ENCODE measurements around the gene CITED4. TPM values are rescaled to one million over a fixed set of nuclear protein-coding genes. Genes with fewer than 3 reads are reported as not detected.

The CITED4 gene
- total RNA-seq, 2 experiments from 2014 or later: 2.0 TPM; not detected in 1

DNA sequence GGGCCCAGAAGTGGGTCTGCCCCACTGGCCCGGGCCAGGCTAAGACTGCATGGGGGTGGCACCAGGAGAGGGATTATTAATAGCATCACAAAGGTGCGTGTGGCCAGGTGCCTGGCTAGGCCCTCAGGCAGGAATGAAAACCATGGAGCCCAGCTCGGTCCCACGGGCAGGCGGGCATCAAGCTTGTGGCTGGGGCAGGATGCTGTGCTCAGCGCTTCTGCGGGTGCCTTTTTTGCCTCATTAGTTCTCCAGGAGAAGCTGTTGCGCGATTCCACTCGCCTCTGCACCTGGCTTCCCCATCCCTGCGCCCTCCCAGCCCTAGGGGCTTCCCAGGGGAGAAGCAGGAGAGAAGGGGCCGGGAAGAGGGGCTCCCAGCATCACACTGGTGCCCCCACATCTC is 39.3 kb downstream of the CITED4 start:
- no peak overlapping the region for H2AFZ ChIP-seq (ENCODE audit: low read length)
- H3K9me3 ChIP-seq (ENCODE audit: low read length): no peaks in the 10 kb centered on the region
- intact Hi-C loops (cut with micrococcal nuclease; ENCODE audit: unreplicated experiment): no loop called here
- CTCF ChIA-PET (ENCODE audit: unreplicated experiment): no interaction called here
- H3K36me3 ChIP-seq (ENCODE audit: insufficient read depth, low read length): no peaks in the 10 kb centered on the region
- H3K4me2 ChIP-seq (ENCODE audit: low read length): no peak overlapping the region
- H3K4me3 ChIP-seq (ENCODE audit: low read depth, low read length, poor library complexity, severe bottlenecking): no peak overlapping the region
- no peak for TF ChIP-seq EZH2phosphoT487 (IDR thresholded peaks at IDR 0.05; ENCODE audit: borderline replicate concordance, low read depth, low read length)
- TF ChIP-seq, protein P1, sequence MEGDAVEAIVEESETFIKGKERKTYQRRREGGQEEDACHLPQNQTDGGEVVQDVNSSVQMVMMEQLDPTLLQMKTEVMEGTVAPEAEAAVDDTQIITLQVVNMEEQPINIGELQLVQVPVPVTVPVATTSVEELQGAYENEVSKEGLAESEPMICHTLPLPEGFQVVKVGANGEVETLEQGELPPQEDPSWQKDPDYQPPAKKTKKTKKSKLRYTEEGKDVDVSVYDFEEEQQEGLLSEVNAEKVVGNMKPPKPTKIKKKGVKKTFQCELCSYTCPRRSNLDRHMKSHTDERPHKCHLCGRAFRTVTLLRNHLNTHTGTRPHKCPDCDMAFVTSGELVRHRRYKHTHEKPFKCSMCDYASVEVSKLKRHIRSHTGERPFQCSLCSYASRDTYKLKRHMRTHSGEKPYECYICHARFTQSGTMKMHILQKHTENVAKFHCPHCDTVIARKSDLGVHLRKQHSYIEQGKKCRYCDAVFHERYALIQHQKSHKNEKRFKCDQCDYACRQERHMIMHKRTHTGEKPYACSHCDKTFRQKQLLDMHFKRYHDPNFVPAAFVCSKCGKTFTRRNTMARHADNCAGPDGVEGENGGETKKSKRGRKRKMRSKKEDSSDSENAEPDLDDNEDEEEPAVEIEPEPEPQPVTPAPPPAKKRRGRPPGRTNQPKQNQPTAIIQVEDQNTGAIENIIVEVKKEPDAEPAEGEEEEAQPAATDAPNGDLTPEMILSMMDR (conservative IDR thresholded peaks at IDR 0.05; ENCODE audit: low read length): no peak
- BruUV-seq (replicated peaks): no TSS peak
- H4K20me1 ChIP-seq (ENCODE audit: insufficient read depth, low read length): no peaks in the 10 kb centered on the region
- H3K9me2 ChIP-seq (ENCODE audit: insufficient read depth, low read length): no peaks in the 10 kb centered on the region
- no peak for DNase-seq (ENCODE audit: low spot score)
- H3K79me2 ChIP-seq (ENCODE audit: insufficient read depth, low read depth, low read length): no peaks in the 10 kb centered on the region
- peaks cover 13% of the 10 kb centered on the region for H3K4me1 ChIP-seq (ENCODE audit: insufficient read depth, low read length, poor library complexity, severe bottlenecking)
- no peak overlapping the region for H3K27ac ChIP-seq (ENCODE audit: low read depth, low read length, poor library complexity, severe bottlenecking)
- POLR2A ChIA-PET: interaction anchor here (0.7 kb wide), 1 partner anchor 130 kb away, joined by 3 read pairs; no protein-coding TSS in a partner anchor

DNA sequence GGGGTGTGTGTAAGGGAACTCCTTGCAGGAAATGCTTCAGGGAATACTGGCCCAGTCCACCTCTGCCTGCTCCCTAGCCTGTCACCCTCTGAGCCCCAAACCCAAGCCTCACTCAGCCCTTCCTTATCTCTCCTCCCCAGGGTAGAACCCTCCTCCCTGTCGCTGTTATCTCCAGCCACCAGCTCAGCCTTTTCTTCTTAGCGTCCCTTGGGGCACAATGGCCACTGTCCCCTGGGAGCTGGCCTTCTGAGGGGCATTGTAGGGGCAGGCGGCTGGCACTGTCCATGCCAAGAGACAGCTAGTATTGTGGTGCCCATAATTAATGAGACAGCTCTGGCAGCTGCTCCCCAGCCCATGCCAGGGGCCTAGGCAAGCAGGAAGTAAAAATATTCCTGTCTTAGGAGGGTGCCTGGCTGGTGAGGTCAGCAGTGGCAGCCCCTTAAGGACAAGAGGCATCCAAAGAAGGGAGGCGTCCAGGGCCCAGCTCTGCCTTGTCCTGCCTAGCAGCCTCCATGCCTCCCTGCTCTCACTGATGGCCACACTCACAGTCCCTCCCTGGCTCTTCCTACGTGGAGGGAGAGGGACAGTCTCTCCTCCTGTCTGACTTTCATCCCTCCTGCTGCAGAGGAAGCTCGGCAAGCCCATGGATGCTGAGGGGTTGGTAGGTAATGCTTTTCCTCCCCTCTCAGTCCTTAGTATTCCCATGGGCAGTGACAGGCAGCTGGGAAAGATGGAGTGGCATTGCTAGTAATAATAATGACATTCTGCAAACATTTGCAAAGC is 41.1 kb downstream of the CITED4 start:
- no peak overlapping the region for H3K4me3 ChIP-seq (ENCODE audit: low read depth, low read length, poor library complexity, severe bottlenecking)
- intact Hi-C loops (cut with micrococcal nuclease; ENCODE audit: unreplicated experiment): no loop called here
- no peak overlapping the region for H2AFZ ChIP-seq (ENCODE audit: low read length)
- POLR2A ChIA-PET: interaction anchor here (0.6 to 1.1 kb wide), 3 partner anchors 26 to 1241 kb away, joined by 3 to 5 read pairs (median 4); no protein-coding TSS in a partner anchor
- no TSS peak for BruUV-seq (replicated peaks)
- H3K4me1 ChIP-seq (ENCODE audit: insufficient read depth, low read length, poor library complexity, severe bottlenecking): peaks cover 13% of the 10 kb centered on the region
- no peaks in the 10 kb centered on the region for H3K79me2 ChIP-seq (ENCODE audit: insufficient read depth, low read depth, low read length)
- no peaks in the 10 kb centered on the region for H3K9me2 ChIP-seq (ENCODE audit: insufficient read depth, low read length)
- no peaks in the 10 kb centered on the region for H3K36me3 ChIP-seq (ENCODE audit: insufficient read depth, low read length)
- no peaks in the 10 kb centered on the region for H3K9me3 ChIP-seq (ENCODE audit: low read length)
- TF ChIP-seq, protein P1 (conservative IDR thresholded peaks at IDR 0.05; ENCODE audit: low read length): no peak
- no peak for TF ChIP-seq EZH2phosphoT487 (IDR thresholded peaks at IDR 0.05; ENCODE audit: borderline replicate concordance, low read depth, low read length)
- no peak for DNase-seq (ENCODE audit: low spot score)
- CTCF ChIA-PET (ENCODE audit: unreplicated experiment): interaction anchor here (0.7 kb wide), 1 partner anchor 47 kb away, joined by 3 read pairs; no protein-coding TSS in a partner anchor
- H4K20me1 ChIP-seq (ENCODE audit: insufficient read depth, low read length): no peaks in the 10 kb centered on the region
- H3K27ac ChIP-seq (ENCODE audit: low read depth, low read length, poor library complexity, severe bottlenecking): no peak overlapping the region
- no peak overlapping the region for H3K4me2 ChIP-seq (ENCODE audit: low read length)
